ELF-1 (cell line): ENCODE results near the gene DGUOK.

Source experiments
- DNase-seq: peaks from one replicate; pipeline ENCODE4 v3.0.0-alpha.2; 2016; ENCODE audit warnings: low read depth, low spot score

Gene DGUOK

DNA sequence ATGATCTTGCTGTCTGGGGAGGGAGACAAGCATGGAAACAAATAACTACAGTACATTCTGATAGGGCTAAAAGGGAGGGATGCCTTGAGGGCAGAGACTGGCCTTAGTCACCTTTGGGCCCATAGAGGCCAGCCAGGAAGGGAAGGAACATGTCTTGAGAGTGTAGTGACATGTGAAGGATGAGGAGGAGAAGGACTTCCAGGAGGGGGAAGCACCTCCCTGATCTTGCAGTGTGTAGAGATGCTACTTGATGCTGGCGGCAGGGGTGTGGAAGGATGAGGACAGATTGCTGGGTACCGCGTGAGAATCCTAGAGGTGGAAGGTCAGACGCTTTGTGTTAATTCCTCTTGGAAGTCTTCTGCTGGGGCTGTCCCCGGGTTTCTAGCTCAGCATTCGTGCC, 71.1 kb downstream of the DGUOK start:
- no peak for DNase-seq

DNA sequence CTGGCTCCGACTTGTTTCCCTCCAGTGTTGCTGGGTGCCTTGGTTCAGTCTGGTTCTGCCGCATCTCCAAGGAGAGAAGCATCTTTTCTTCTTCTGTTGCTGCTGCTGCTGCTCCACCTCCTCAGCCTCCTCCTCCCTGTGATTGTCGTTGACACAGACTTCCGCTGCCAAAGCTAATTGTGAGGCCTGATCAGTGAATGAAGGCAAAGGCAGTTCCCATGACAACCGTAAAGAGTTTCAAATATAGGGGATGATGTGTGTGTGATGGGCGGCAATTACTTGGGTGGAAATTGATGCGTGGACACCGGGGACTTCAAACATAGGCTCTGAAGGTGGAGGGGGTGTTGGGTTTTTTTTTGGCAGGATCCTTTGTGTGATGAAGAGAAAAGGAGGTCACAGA, 71.8 kb downstream of the DGUOK start:
- no peak for DNase-seq

DNA sequence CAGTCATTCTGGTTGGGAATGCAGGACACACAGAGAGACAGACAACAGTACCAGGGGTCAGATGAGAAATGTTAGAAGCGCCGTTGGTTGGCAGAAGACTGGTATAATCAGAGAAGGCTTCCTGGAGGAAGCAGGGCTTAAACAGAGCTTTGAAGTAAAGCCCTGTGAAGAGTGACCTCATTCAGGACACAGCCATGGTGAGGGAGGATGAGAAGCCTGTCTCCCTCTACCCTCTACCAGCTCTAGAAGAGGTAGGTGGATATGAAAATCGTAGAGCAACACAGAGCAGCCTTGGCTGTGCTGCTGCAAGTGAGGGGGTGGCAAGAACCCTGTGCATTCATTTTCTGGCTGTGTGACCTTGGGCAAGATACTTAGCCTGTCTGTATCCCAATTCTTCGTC, 72.3 kb downstream of the DGUOK start:
- no peak for DNase-seq

DNA sequence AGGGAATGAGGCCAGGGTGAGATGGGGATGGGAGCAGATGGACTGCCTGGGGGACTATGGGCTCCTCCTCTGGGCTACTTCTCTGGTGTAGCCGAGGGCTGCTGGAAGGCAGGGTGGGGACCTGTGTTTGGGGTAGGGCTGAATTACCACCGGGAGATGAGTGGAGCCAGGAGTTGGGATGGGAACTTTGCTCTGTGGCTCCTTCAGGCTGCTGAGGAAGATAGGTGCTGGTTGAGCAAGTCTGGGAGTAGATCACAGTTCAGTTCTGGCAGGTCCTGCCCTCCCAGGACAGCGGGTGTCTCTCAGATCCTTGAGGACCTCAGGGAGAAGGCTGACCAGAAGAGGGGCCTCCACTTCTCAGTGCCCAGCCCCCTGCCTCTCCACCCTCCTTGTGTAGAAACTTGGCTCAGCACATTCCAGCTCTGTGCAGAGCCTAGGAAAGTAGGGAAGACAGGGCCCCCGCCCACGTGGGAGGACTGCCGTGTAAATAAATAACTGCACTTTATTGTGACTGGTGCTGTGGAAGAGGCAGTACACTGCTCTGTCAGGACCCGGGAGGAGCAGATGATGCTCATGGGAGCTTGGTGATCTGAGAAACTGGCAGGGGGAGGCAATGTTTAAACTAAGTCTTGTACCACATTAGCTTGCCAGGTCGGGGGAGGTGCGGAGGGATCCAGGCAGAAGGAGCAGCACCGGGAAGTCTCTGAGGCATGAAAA, 73.4 kb downstream of the DGUOK start:
- DNase-seq, result peak; percentile 32

DNA sequence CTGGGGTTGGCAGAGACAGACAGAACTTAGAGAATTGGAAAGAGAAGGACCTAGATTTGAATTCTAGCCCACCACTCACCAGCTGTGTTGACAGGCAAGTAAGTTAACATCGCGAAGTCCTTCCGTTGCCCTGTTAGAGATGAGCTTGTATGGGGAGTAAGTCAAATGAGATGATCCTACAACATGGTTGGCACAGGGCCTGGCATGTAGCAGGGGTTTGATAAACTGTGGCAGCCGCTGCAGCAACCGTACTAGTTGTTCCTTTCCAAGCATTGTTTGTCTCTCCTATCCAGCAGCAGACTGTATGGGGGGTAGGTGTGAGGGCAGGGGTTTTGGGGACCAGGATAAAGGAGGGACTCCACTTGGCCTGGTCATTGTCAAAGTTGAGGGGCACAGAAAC, 74.0 kb downstream of the DGUOK start:
- DNase-seq, result no peak

DNA sequence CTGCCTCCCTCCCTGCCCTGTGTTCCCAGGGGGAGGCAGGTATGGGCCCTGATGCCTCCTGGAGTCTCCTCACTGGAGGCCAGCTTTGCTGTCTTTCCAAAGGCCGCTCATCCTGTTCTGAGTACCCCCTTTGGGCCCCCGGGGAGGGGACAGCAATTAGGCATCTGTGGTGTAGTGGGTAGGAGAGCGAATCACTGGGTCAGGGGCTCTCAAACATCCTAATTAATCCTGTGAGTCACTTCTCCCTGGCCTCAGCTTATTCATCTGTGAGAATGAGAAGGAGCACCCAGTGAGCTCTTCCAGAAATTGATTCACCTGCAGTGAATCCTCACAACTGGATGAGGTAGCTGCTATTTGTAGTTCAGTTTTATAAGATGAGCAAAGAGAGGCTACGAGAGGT, 74.4 kb downstream of the DGUOK start:
- no peak for DNase-seq

DNA sequence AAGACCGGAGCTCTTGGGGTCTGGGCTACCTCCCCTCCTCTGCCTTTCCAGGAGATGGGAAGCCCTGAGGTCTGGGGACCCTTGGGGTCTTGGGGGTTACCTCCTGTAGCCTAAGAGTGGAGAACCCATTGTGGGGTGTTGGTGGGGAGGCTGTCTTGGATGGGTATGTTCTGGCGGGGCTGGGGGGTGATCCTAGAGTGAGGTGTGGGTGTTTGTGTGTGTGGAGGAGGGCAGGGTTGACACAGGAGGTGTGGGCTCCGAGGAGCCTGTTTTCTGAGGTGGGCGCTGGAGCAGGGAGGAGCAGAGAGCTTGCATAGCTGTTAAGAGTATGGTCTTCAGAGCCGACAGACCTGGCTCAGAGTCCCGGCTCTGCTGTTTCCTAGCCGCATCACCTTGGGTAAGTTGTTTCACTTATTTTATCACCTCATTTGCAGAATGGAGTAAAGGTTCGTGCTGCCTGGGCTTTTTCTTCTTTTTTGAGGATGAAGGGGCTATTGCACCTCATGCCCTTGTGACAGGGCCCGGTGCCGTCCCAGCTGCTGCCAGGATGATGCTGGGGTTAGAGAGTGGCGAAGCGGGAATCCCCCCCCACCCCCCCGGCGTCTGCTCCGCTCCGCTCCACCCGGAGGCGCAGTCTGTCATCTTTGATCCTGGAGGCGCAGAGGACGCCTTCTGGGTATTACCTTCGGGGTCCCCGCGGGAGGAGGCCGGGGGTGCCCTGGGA, 75.3 kb downstream of the DGUOK start:
- no peak for DNase-seq

DNA sequence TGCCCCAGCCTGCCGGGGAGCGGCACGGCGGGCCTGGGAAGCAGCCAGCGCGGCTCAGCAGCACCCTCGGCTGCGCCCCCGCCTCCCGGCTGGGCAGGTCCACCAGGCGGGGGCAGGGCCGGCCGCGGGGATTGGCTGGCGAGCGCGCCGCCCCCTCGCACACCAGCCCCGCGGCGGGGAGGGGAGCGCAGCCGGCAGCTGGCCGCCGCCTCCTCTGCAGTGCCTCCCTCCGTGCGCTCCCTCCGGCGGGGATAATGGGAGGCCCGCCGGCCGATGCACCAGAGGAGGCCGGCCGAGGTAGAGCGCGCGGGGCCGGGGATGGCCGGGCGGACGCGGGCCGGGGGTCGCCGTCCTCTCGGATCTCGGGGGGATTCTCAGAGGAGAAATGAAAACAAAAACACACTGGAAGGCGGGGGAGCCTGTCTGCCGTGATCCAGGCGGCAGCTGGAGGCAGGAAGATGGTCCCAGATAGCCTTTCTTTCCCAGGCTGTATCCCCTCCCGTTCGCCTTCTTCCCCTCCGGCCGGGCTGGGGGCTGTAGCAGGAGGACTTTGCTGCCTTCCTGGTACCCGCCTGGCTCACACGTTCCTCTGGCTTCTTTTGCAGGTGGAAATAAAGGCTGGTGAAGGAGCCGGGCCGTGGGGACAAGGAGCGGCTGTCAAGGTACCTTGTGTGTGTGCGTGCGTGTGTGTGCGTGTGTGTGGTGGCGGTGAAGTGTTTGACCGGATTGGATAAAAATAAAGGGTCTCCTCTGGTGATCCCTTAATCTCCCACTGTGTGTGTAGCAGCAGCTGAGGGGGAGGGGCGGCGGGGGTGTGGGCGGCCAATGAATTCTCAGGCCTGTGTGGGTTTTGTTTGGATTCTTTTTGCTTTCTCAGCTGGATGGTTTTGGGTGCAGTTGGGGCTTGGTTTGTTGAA, 76.1 kb downstream of the DGUOK start:
- peak; percentile 87 for DNase-seq

DNA sequence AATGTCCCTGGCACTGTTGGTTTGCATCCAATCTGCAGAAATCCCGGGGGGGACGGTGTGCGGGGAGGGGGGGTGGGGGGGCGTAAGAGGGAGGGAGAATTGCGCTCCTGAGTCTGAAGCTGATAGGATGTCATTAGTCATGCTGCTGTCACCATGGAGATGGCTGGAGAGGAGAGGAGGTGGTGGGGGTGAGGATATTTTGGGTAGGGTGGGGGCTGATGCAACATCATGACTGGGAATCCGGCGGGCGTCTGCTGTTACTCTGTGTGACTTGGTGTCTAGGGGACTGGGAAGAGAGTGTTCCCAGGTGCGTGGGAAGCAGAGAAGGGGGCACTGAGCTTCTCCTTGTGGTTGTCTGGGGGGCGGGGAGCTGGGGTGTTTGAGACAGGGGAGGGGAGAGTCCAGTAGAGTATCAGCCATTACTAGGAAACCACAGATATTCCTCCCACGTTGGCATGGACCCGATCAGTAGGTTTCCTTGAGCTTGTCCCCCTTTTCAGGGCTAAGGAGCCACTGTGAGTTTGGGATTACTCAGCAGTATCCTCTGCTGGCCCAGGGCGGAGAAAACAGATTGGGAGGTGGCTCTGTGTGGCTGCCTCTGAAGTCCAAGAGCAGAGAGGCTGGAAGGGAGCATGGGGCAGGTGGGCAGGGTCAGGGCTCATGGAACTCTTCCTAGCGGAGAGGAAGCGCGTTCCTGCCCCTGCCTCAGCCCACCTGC, 77.0 kb downstream of the DGUOK start:
- no peak for DNase-seq

DNA sequence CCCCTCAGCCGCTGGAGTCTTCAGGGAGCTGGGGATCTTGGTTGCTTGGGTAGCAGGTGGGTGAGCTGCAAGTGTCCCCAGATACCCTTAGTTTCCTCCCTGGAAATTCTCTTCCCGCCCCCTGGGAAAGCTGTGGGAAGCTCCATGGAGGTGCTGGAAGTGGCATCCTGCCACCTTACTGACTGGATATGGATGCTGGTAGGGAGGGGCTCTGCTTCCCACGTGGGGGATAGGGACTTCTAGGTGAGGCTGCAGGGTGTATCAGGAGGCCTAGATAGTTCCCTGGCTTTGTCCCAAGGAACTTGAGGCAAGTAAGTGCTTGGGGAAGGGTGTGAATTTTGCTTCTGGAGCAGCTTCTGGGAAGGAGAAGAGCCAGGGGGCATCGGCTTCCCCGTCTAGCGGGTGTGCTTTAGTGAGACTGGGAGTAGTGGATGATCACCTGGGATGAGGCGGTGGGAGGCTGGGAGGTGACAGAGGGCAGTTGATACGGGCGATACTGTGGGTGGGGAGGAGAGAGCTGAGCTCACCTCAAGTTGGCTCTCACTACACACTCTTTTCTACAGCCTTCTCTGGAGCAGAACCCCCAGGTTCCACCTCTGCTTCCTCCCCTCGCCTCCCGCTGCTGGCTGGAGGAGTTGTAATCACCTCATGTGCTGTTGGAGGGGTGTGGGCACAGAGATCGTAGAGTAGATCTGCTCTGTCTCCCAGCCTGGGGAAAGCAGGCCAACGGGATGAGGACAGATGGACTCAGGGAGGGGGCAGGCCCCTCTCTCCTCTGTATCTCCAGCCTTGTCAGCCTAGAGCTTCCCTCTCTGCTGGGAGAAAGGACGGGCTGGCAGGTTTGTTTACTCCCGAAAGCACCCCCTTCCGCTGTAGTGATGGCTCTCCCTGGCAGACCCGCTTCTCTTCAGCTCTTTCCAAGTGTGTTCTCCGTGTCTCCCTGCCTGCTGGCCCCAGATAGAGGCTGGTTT, 77.8 kb downstream of the DGUOK start:
- DNase-seq, result no peak

DNA sequence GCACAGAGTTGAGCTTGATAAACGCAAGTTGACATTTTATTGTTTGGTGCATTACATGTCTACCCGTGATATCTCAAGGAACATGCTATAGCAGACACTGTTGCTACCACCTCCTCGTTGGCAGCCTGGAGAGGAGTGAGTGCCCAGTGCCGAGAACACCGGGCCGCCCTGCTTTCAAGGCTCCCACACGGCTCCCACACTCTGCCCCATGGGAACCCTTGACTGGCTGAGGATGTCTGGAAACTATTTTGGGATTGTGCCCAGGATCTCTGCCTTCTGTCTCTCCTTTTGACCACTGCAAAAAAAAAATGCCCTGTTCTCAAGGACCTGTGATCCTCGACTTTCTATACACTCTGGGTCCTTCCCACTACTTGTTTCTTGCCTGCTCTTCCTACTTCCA, 79.1 kb downstream of the DGUOK start:
- DNase-seq, result no peak

DNA sequence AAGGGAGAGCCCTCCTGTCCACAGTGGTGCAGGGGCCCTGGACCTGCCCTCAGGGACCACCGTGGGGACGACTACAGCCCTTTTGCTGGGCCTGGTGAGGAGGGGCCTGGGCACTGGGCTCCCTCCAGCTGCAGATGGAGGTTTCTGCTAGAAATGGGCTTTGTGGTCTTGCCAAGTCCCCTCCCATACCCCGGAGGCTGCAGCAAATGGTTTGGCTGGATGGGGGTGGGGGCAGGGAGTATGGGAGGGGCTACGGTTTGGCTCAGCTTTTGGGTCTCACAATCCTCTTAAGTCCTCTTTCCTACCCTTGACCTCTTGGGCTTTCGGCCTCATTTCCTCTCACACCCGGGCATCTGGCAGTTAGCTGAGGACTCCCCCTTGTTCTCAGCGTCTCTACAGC, 79.8 kb downstream of the DGUOK start:
- peak; percentile 72 for DNase-seq

DNA sequence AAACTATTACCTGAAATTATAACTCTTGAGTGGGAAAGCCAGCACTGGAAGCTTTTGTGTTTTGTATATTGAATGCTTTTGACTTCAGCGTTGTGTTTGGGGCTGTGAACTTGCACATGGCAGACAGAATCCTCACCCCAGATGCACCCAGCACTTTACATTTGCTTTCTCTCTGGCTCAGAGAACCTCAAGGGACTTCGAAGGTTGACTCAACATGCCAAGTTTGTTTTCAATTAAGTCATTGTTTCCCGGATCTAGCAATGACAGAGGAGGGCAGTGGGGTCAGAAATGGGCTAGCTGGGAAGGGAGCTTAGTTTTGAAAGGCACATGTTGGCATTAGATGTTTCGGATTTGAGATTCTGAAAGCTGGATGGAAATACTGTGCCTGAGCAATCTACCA, 80.4 kb downstream of the DGUOK start:
- DNase-seq, result no peak

DNA sequence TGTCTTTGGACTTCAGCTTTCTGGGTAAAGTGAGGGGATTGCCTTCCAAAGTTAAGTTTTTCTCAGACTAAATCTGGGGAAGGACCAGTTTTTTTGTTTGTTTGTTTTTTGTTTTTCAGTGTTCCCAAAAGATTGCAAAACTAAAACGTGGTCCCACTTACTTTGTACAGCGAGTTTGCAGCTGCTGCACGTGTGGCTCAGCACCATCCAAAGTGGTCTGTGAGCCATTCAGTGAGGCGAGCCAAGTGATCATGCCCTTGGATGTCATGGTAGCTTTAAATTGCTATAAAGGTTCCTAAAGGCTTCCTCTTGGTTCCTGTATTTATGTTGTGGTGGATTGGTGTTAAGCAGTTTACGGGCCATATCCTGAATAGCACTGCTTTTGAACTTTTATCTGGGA, 81.0 kb downstream of the DGUOK start:
- DNase-seq, result no peak
